ENCODE measurements around the gene RAB11FIP3.

DNA sequence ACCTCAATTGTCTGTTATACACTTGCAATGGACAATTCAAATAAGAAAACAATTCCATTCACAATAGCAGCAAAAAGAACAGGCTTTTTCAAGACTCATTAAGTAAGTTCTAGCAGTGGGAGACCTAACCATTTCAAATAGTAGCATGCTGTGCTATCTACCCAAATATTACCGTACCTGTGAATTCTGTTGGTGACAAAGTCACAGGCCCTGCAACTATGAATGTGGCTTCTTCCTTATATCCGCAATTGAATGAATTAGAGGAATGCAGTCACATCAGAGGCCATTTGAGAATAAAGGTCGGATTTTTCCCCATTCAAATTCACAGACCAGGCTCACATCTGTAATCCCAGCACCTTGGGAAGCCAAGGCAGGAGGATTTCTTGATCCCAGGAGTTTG is 29.2 kb upstream of the RAB11FIP3 start:
- no peak for TF ChIP-seq POLR2AphosphoS5 (IDR thresholded peaks at IDR 0.05)
- TF ChIP-seq, protein P1, sequence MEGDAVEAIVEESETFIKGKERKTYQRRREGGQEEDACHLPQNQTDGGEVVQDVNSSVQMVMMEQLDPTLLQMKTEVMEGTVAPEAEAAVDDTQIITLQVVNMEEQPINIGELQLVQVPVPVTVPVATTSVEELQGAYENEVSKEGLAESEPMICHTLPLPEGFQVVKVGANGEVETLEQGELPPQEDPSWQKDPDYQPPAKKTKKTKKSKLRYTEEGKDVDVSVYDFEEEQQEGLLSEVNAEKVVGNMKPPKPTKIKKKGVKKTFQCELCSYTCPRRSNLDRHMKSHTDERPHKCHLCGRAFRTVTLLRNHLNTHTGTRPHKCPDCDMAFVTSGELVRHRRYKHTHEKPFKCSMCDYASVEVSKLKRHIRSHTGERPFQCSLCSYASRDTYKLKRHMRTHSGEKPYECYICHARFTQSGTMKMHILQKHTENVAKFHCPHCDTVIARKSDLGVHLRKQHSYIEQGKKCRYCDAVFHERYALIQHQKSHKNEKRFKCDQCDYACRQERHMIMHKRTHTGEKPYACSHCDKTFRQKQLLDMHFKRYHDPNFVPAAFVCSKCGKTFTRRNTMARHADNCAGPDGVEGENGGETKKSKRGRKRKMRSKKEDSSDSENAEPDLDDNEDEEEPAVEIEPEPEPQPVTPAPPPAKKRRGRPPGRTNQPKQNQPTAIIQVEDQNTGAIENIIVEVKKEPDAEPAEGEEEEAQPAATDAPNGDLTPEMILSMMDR (IDR thresholded peaks at IDR 0.05) = no peak
- TF ChIP-seq POLR2A (IDR thresholded peaks at IDR 0.05) = no peak
- TF ChIP-seq EP300 (IDR thresholded peaks at IDR 0.05) = no peak

All from stomach (tissue), 4 donors.